Stimulated activated CD8-positive, alpha-beta memory T cell treated with anti-CD3 and anti-CD28 coated beads, Interleukin-15, amount 100 ng/mL, for 48 hours (primary cell): Measurements from ENCODE around the gene CWH43.
A peak's percentile ranks its signal among the peaks of the same experiment; 100 is the strongest.
"Not testable (repeated sequence)": the region's sequence is repeated elsewhere in the genome, so short reads cannot be mapped to it uniquely, and the experiment has no call there.

Source experiments
- DNase-seq, 2 donors: peaks; one replicate each; pipeline ENCODE4 v3.0.0-alpha.2; 2020; ENCODE audit warnings: low read depth in 2 of 2

The CWH43 gene

DNA sequence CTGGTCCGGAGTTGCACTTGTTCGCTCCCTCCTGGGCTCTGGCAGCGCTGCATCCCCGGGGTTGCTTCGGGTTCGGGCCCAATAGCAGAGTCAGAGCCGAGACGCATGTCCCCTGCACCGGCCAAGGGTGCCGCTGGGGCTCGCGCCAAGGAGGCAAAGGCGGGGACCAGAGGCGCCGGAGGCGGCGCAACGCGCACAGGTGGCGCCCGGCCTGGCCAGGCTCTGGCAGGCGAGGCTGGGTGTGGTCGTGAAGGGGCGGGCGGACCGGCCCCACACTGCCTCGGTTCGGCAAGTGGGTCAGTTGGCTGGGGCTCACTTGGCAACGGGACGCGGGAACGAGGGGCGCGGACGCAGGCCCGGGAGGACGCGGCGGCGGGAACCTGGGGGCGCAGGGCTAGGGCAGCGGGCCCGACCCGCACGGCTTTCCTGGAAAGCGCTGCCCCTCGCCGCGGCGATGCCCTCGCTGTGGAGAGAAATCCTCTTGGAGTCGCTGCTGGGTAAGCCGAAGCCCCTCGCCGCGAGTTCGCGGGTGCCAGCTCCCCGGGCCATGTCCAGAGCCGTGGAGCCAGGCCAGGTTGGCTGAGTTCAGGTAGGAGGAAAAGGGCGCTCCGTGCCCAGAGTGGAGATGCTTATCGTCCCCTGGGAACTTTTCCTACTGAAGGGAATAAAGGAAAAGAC lies at the start of gene CWH43:
TSS of gene CWH43 (plus strand) at position 300 of the 678 bp plus-strand sequence. CDS start at position 455, 155 bp downstream.
- DNase-seq, result no peak

DNA sequence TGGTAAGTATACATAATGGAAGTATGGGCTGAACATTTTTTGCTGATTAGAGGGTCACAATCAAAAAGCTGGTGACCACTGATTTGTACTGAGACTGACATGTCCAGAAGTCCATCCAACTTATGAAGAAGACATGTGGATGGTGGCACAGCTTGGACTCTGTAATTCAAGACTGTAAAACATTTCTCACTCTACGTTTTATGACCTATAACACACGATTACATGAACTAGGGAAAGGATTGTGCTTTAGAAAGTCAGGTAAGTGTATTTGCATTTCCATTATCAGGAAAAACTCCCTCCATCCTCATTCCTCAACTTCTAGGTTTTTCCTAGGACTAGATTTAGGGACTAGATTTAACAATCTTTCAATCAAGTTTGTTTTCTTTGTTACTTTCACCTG lies 49.0 kb upstream of the CWH43 start:
- DNase-seq, result no peak

DNA sequence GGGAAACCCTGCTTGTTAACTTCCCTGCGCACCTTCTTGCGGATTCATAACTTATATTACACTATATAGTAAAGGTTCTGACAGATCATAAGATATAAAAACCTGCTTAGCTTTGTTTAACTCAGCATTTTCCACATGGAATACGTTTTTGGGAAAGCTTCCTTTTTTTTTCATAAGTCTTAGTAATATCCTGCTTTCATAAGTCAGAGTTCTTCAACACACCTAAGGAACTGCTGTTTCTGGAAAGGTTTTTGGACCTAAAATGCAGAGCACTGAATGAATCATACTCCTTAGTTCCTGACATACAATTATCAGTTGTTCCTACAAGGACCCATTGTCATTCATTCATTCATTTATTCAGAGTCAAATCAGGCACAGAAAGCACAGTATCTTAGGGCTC lies 47.2 kb upstream of the CWH43 start:
- no peak for DNase-seq

DNA sequence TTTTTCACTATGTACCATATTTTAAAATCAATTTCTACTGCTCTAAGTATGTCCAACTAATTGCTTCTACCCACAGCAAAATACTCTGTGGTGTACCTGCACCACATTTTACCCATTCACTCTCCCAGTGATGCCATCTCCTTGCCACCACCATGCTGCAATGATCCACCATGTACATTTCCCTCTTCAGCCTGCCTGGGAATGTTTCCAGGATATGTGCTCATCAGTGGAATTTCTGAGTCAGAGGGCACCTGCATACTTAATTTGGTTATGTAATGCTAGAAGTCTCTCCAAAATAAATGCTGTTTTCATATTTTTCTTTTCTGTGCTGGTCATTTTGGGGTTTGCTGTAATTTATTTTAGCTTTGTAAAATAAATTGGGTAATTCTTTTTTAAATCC lies 46.3 kb upstream of the CWH43 start:
- no peak for DNase-seq

DNA sequence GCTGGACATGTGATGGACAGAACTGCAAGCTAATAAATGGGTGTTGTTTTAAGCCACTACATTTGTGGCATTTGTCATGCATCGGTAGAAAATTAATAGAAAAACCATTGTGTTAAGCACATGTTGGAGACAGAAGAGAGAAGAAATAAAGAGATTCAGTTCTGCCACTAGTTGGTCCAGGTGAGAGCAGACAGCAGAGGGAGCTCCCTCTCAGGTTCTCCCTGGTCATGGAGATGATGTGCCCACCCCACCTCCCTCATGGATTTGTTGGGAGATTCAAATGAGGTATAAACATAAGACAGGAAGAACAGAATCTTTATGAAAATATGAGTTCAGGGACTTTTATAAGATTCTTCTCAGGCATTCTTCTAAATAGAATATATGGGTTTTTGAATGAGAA lies 42.7 kb upstream of the CWH43 start:
- DNase-seq, result no peak

DNA sequence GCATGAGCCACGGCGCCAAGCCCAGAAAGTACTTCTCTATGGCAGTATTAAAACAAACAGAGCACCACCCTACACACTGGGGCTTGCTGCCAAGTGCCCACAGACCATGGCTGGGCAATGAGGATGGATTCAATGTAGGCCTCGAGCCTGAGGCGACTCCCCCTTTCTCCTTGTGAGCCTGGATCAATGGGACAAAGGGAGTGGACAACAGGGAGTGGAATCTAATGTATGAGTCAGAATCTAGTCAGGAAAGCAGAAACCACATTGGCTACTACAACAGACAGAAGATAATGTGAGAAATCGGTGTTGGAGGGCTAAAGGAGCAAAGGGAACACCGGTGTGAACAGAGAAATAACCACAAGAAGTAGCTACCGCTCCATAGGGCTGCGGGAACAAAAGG lies 41.8 kb upstream of the CWH43 start:
- no peak for DNase-seq

DNA sequence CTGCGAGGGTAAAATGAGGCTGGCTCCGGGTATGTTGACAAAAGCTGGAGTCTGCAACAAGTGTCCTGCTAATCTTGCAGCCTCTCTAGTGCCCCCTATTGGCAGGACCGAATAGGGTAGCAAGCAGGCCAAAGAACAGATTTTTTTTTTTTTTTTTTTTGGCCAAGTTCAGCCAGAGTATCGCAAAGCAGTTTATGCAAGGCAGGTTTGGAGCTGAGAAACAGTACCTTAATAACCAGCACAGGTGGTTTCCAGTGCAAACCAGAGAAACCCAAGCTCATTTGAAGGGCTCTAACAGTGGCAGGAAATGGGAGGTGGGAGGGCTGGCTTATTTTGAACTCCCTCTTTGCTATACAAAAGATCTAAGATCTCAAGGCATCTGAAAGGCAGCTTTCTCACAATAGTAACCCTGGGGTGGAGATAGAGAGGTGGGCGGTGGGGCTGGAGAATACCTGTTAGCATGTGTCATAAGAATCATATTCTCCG lies 41.3 kb upstream of the CWH43 start:
- DNase-seq, result peak in 1 of 2 donors; percentile 8

DNA sequence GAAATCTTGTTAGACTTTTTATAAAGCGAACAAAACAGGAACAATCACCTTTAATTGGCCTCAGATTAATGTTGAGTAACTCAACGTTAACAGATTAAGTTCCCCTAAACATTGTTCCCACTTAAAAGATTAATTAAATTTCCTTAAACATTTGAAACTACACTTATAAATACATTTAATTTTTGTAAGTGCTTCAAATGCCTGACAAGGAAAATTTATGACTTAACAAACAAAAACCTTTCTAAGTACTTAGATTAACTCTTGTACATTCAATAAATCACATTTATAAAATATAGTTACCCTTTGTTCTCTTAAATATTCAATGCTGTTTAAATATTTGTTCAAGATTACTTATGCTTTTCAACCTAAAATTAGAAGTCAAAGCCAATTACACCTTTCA lies 40.1 kb upstream of the CWH43 start:
- no peak for DNase-seq

DNA sequence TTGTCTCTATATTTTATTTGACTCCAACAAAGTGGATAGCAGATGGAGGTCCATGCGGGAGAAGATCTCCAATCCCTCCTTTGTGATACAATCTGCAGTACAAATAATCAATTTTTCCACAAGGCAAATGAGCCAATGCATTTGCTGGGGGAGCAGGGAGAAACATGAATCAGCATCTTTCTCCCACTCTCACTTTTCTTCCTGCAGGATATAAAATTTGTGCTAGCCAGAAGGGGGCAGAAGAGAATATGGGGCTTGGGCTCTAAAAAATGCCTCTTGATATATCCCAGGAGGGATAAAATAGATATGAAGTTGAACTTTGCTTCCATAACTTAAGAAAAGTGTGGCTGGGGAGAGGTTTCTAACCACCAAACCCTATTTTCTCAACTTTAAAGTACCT lies 38.3 kb upstream of the CWH43 start:
- DNase-seq, result no peak

DNA sequence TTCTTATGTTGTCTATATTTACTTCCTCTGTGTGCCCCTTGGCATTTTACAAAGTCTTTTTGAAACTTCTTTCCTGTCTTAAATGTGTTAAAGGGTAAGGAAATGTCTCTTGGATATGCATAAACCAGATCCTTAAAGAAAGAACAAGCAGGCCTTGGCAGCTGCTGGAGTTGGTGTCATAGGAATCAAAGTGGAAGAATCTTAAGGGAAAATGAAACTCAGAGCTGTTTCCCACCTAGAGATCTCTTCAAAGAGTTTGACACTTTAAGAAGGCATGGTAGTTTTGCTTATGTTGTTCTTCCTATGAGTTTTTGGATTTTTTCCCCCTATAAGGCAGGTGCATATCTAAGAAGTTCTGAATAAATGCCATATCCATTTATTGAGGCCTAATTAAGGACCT lies 37.0 kb upstream of the CWH43 start:
- DNase-seq, result no peak

DNA sequence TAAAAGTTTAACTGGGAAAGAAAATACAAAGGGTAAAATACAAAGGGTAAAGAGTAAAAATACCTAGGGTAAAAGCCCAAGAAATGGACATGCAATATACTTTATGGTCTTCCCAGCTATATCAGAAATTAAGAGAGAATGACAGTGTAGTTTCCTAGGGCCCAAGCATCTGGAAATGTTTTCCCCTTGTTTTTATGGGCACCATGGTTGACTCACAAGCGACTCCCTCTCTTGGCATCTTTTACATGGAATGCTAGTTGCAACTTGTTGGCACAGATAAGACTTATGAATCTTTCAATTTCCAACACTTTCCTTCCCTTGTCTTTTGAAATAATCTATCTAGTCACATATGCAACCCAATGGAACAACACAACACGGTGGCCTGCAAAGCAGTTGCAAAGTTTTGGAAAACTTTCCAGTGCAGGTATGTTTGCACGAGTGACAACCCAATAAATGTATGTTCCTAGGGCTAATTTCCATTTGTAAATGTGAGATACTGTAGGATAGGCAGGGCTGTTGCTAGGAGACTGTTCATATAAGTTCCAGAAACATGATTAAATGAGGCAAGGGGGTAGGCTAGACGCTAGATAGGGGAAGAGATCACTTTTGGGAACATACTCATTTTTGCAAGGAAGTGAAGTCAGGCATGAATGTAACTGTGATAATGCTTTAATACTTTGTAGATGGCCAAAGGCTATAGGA lies 36.4 kb upstream of the CWH43 start:
- DNase-seq, result no peak

DNA sequence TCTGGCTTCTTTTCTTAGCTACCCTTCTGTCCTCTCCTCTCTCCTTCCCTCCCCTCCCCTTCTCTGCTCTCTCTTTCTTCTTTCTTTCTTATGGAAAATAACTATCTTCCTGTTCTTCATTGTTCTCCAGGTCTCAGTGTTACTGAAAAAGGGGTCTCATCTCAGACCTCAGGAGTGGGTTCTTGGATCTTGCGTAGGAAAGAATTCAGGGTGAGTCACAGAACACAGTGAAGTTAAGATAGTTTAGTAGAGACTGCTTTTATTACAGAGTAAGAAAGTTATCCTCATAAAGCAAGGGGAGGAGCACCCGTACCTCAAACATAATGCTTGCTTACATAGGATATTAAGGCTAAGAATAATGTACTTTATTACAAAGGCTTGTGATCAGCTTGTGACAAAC lies 31.8 kb upstream of the CWH43 start:
- no peak for DNase-seq

DNA sequence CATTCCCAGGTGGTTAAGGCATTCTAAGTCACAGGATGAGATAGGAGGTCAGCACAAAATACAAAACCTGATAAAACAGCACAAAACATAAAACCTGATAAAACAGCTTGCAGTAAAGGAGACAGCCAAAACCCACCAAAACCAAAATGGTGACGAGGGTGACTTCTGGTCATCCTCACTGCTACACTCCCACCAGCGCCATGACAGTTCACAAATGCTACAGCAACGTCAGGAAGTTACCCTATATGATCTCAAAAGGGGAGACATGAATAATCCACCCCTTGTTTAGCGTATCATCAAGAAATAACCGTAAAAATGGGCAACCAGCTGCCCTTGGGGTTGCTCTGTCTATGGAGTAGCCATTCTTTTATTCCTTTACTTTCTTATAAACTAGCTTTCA lies 28.7 kb upstream of the CWH43 start:
- DNase-seq, result not testable (repeated sequence)

DNA sequence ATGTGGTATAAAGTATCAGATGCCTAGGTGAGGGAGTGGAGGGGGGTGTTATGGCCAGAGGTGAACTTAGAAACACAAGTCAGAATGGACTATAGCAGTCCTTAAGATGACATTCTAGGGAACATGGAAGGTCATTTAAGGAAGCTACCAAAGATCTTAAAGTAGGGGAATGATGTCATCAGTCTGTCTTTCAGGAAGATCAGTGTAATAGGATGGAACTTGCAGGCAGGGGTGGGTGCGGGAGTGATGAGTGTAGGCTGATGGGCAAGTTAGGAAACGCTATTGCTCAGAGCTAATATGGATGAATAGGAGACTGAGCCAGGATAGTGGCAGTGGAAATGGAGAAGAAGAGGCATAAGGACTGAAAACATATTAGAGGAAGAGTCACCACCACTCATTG lies 27.5 kb upstream of the CWH43 start:
- DNase-seq, result no peak

DNA sequence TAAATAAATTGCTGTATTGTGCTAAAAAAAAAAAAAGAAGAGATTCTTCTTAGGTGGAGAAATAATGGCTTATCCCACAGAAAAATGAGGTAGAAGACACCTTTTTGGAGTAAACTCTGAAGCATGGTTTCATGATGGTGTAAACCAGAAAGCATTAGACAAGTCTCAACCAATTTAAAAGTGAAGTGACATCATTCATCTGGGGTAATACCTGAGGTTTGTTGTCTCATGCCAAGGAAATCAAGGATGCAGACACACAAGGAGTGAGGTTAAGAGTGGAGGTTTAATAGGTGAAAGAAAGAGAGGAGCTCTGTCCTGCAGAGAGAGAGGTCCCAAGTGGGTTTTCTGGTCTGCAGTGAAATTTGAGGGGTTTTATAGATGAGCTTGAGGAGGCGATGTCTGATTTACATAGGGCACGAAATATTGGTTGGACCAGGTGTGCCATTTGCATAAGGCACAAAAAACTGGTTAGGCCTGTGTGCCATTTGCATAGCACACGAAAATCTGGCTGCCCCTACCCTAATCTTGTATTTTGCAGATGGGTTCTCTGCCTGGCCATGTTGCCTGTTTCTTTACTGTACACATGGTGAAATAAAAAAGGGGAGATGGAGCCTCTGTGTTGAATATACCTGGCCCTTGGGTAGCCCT lies 25.0 kb upstream of the CWH43 start:
- no peak for DNase-seq

DNA sequence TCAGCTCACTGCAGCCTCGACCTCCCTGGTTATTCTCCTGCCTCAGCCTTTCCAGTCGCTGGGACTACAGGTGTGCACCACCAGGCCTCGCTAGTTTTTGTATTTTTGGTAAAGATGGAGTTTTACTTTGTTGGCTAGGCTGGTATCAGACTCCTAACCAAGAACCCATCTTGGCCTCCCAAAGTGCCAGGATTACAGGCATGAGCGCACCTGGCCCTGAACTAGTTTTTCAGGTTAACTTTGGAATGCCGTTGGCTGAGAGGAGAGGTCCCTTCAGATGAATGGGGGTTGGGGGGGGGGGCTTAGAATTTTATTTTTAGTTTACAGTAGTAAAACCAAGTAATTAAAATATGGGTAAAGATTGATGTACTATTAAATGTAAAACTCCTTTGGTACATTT lies 23.4 kb upstream of the CWH43 start:
- no peak for DNase-seq

DNA sequence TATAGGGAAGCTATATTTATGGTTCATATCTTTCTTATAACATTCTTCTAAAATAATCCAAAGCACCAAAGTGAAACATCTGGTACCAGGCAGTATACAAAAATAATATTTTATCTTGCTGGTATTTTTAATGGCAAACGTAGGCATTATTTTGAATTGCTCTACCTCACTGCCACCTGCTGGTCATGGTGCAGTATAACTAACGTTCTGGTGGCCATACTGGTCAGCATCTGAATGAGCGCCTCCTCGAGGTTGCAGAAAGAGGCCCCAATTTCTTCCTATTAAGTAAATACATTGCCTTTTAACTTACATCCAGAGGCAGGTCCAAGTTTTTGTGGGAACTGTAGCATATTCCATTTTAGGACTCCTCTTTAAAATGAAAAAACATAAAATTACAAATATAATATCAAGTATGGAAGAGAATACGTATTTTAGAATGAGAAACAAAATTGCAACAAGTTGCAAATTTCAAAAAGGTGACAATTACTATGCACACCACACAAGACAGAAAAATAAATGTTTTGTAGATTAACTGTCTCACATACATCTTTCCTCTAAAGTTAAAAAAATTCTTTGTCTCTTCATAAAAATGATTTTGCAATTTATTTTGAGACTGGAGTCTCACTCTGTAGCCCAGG lies 22.9 kb upstream of the CWH43 start:
- DNase-seq, result peak; percentile 50

DNA sequence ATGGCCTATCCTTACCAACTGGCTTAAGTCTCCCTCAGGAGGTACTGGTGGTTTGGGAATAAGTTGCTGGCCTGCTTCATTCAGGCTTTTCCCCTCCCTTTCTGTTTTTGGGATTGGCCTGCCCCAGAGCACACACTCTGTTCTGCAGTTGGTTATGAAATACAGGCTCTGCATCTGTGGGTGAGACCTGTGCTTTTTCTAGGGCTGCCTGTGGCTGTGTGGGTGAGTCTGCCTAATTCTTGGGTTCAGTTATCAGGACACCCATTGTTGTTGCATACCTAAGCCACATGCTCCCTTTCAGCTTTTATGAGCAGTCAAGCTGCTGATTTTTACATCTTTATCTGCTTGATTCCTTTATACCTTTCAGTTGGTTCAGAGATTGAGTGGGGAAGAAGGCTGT lies 19.0 kb upstream of the CWH43 start:
- no peak for DNase-seq

DNA sequence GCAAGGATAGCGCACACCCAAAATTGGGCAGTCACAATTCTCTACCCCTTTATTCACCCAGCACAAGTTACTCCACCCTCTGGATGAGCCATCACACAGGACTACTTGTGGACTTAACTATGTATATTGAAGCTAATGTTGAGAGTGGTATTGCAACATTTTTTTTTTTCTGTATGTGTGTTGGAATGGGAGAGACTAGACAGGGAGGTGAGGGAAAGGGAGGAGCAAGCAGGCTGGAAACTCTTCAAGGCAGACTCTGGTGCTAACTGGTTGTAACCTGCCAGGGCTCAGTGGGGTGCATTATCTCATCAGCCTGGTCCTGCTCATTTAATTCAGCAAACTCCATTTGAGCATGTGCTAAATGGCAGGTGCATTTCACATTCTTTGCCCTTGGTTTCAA lies 18.4 kb upstream of the CWH43 start:
- DNase-seq, result no peak

DNA sequence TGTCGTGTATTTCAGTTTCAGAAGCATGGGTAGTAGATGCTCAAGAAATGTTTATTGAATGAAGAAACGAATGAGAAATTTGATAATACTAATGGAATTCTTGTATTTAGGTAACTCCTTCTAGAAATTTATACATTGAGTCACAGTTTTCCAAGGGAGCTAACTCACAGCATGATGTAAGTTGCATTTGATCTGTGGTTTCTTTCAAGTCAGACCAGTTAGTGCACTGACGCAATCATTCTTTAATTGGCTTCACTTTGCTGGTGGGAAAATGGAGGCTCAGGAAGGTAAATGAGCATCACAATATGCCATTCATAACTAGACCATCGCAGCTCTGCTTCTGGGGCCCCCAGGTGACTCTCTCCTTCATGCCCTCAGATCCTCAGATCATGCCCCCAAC lies 17.3 kb upstream of the CWH43 start:
- no peak for DNase-seq

DNA sequence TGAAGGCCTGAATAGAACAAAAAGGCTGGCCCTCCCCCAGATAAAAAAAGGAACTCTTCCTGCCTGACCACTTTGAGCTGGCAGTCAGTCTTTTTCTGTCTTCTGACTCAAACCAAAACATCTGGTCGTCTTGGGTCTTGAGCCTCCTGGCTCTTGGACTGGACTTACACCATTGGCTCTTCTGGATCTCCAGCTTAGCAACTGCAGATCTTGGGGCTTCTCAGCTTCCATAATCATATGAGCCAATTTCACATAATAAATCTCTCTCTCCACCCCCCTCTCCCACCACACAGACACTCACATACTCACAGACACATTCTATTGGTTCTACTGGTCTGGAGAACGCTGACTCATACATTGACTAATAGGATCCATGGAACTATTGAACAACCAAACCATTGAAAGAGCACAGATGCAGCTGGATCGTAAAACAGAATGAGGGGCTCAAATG lies 15.6 kb upstream of the CWH43 start:
- DNase-seq, result no peak

DNA sequence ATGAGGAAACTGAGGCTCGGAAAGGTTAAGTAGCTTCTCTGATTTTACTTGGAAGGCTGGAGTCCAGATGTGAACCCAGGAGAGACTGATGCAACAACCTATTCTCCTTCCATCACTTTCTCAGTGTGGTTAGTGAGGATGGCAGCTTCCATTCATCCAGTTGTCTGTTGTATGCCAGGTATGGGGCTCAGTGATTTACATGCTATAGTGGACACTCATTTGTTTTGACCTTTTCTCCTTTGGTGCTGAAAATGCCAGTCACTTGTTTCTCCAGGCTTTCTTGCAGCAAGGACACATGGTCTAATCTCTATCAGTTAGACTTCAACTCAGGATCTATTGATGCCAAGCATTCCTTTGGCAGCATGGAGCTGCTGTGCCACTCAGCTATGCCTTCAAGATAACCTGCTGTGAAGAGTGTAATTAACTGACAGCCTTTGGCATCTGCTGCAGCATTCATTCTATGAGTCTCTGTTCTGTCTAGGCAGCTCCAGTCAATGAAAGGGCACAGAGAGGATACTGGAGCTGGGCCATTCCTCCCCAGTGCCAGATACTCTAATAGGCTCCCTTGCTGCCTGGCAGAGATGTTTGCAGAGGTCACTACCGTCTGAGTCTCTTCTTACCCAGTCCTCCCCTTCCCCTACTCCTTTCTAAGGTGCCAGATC lies 11.0 kb upstream of the CWH43 start:
- no peak for DNase-seq
